HepG2 (cell line): ENCODE results near the gene CNIH3. TPM values are rescaled to one million over a fixed set of nuclear protein-coding genes. Genes with fewer than 3 reads are reported as not detected.

Source experiments
- ATAC-seq: fragments of 200-7000 bp; cut with Tn5 transposase; 3 replicates; pipeline ENCODE4 v1.9.1; 2020; ENCODE audit warnings: mild to moderate bottlenecking, moderate library complexity
- BruUV-seq: library from RNA; stranded (reverse); fragments of 400-500 nt; replicated peaks from 2 replicates; lab custom pipeline; 2021; lab: Mats Ljungman, UMichigan
- CTCF ChIA-PET: fragments of 300-600 bp; formaldehyde crosslinking; extraction: SDS; loops from one replicate; lab custom pipeline; 2021; ENCODE audit warnings: low total read pairs, inconsistent platforms, low intra/inter-chr PET ratio; lab: Yijun Ruan, JAX
- POLR2A ChIA-PET: fragments of 350-600 bp; sonication (Branson Sonifier 250); formaldehyde crosslinking; loops from one replicate; lab custom pipeline; 2020; ENCODE audit warnings: antibody characterized with exemption, inconsistent platforms; lab: Yijun Ruan, JAX
- DNase-seq: peaks from one replicate; pipeline ENCODE4 v3.0.0-alpha.2; 2015; ENCODE audit warnings: low spot score
- FAIRE-seq: peaks from 3 replicates; lab custom pipeline; 2011; peaks lifted over from hg19 to GRCh38; lab: Jason Lieb, UNC
- H2AFZ ChIP-seq: one replicate; pipeline ENCODE4 v1.6.1; 2011; ENCODE audit warnings: low read length, inconsistent platforms
- H3K27ac ChIP-seq: fragments of 300-600 bp; 3 replicates; pipeline ENCODE4 v1.8.0; 2011; ENCODE audit warnings: mixed run types, mild to moderate bottlenecking, mixed read lengths, low read length, inconsistent platforms; ENCODE audit not compliant: insufficient read depth; ENCODE audit errors: extremely low read length
- H3K27me3 ChIP-seq, 2 experiments: fragments of 200-600 bp in 1 of 2; 2 replicates in 1 of 2; 3 replicates in 1 of 2; pipeline versions ENCODE4 v1.6.0 to v1.8.0; 2011; ENCODE audit warnings: low read length in 2 of 2, mild to moderate bottlenecking in 2 of 2, moderate library complexity in 2 of 2, inconsistent platforms in 1 of 2; ENCODE audit not compliant: insufficient read depth in 2 of 2, control insufficient read depth in 1 of 2
- H3K36me3 ChIP-seq, 2 experiments: fragments of 200-600 bp in 1 of 2; replicated peaks in 1 of 2; 2 replicates in 1 of 2; 3 replicates in 1 of 2; pipeline versions ENCODE4 v1.5.1 to v1.8.0; 2011; ENCODE audit warnings: low read length in 2 of 2, inconsistent platforms in 1 of 2; ENCODE audit not compliant: insufficient read depth in 2 of 2, control insufficient read depth in 1 of 2
- H3K4me1 ChIP-seq: 2 replicates; pipeline ENCODE4 v1.5.1; 2012; ENCODE audit warnings: low read length, inconsistent platforms; ENCODE audit not compliant: insufficient read depth
- H3K4me2 ChIP-seq: 2 replicates; pipeline ENCODE4 v1.6.0; 2011; ENCODE audit warnings: low read depth, low read length, inconsistent platforms
- H3K4me3 ChIP-seq, 3 experiments: fragments of 200-600 bp in 1 of 3; sonication (generic), shearing (Covaris generic) in 1 of 3; replicated peaks in 1 of 3; 2 replicates each; pipeline ENCODE4 v1.5.1; 2011 to 2016; ENCODE audit warnings: low read length in 3 of 3, inconsistent platforms in 2 of 3, low read depth in 2 of 3, mild to moderate bottlenecking in 2 of 3, control low read depth in 1 of 3, mixed read lengths in 1 of 3; ENCODE audit not compliant: insufficient read depth in 1 of 3
- H3K79me2 ChIP-seq: one replicate; pipeline ENCODE4 v1.6.1; 2011; ENCODE audit warnings: low read length, inconsistent platforms; ENCODE audit not compliant: insufficient read depth
- H3K9ac ChIP-seq: 2 replicates; pipeline ENCODE4 v1.6.0; 2011; ENCODE audit warnings: mild to moderate bottlenecking, low read depth, low read length, inconsistent platforms; ENCODE audit not compliant: insufficient read depth
- H3K9me3 ChIP-seq: 2 replicates; pipeline ENCODE4 v1.5.1; 2012; ENCODE audit warnings: mild to moderate bottlenecking, low read length
- H4K20me1 ChIP-seq: 2 replicates; pipeline ENCODE4 v1.6.0; 2011; ENCODE audit warnings: inconsistent platforms, mild to moderate bottlenecking, low read length, moderate library complexity; ENCODE audit not compliant: insufficient read depth
- CTCF ChIP-seq: sonication (generic); formaldehyde crosslinking; IDR thresholded peaks from 2 replicates; pipeline ENCODE4 v1.5.0; 2020; ENCODE audit warnings: mild to moderate bottlenecking, missing genetic modification reagents, moderate library complexity
- GFI1 ChIP-seq: sonication (generic); formaldehyde crosslinking; IDR thresholded peaks from 2 replicates; pipeline ENCODE4 v1.5.0; 2020; ENCODE audit warnings: missing genetic modification reagents, mild to moderate bottlenecking, borderline replicate concordance
- PCBP2 ChIP-seq: fragments of 200-400 bp; formaldehyde crosslinking; optimal IDR thresholded peaks from 2 replicates; pipeline ENCODE3; 2018; ENCODE audit warnings: low read length, low read depth; ENCODE audit not compliant: poor library complexity, severe bottlenecking
- RERE ChIP-seq: IDR thresholded peaks from 2 replicates; pipeline ENCODE4 v1.6.1; 2016; ENCODE audit warnings: low read depth, missing genetic modification reagents, missing compliant biosample characterization
- RXRA ChIP-seq: sonication (generic); formaldehyde crosslinking; IDR thresholded peaks from 2 replicates; pipeline ENCODE4 v1.5.1; 2020; ENCODE audit warnings: missing genetic modification reagents
- SAFB2 ChIP-seq: sonication (generic); formaldehyde crosslinking; IDR thresholded peaks from 2 replicates; pipeline ENCODE4 v1.5.1; 2020; ENCODE audit warnings: missing genetic modification reagents, low read depth, mild to moderate bottlenecking, borderline replicate concordance
- SMC3 ChIP-seq: IDR thresholded peaks from 2 replicates; pipeline ENCODE4 v1.6.1; 2011; ENCODE audit warnings: low read length, improper control_type of control experiment
- STAG1 ChIP-seq: sonication (generic); formaldehyde crosslinking; IDR thresholded peaks from 2 replicates; pipeline ENCODE4 v1.4.0; 2020; ENCODE audit warnings: missing genetic modification reagents
- ZNF207 ChIP-seq: fragments of 450-650 bp; IDR thresholded peaks from 2 replicates; pipeline ENCODE4 v1.6.1; 2016; ENCODE audit warnings: antibody characterized with exemption, borderline replicate concordance
- ZNF232 ChIP-seq: sonication (generic); formaldehyde crosslinking; IDR thresholded peaks from 2 replicates; pipeline ENCODE4 v1.4.0; 2020; ENCODE audit warnings: missing genetic modification reagents, borderline replicate concordance
- ZNF362 ChIP-seq: sonication (generic); formaldehyde crosslinking; IDR thresholded peaks from 2 replicates; pipeline ENCODE4 v1.4.0; 2020; ENCODE audit warnings: missing genetic modification reagents, mild to moderate bottlenecking, borderline replicate concordance
- ZNF468 ChIP-seq: sonication (generic); formaldehyde crosslinking; IDR thresholded peaks from 2 replicates; pipeline ENCODE4 v1.8.0; 2022; ENCODE audit warnings: mild to moderate bottlenecking, moderate library complexity, missing genetic modification reagents
- ZNF564 ChIP-seq: sonication (generic); formaldehyde crosslinking; IDR thresholded peaks from 2 replicates; pipeline ENCODE4 v1.8.1; 2023; ENCODE audit warnings: mild to moderate bottlenecking, missing genetic modification reagents
- ZNF772 ChIP-seq: sonication (generic); formaldehyde crosslinking; IDR thresholded peaks from 2 replicates; pipeline ENCODE4 v1.5.0; 2020; ENCODE audit warnings: mild to moderate bottlenecking, missing genetic modification reagents
- WGBS: methylation state at CpG from one replicate; pipeline ENCODE4 v1.1.6; 2017; ENCODE audit warnings: low lambda C conversion rate; 5-methylcytosine and 5-hydroxymethylcytosine counted together
- in situ Hi-C: cut with HindIII; loops from 2 replicates; pipeline ENCODE4 v1.10.0; 2017; ENCODE audit warnings: low pct_unique_long_range_greater_than_20kb; ENCODE audit not compliant: extremely low pct_ligation_motif_present
- intact Hi-C: fragments of 100-400 bp; cut with micrococcal nuclease; formaldehyde crosslinking; loops from one replicate; pipeline ENCODE4 v1.10.0; 2022; ENCODE audit not compliant: unreplicated experiment
- polyA plus RNA-seq, 8 experiments: library from polyadenylated mRNA; depleted of rRNA in 3 of 8; stranded (reverse) in 7 of 8; unstranded in 1 of 8; fragments of >200 nt; fragmentation: Illumina TruSeq in 4 of 8; extraction: Trizol in 4 of 8; gene quantifications; 2 replicates each; pipeline versions ENCODE4 v1.2.1 to v1.2.3, GENCODE V29; 2011 to 2016; ENCODE audit warnings: low read depth in 4 of 8, missing spikeins in 1 of 8, mixed read lengths in 1 of 8; ENCODE audit not compliant: insufficient read depth in 1 of 8
- total RNA-seq, 5 experiments: library from RNA; depleted of rRNA; stranded (reverse); fragments of >200 nt; fragmentation: Illumina TruSeq; extraction: Trizol; gene quantifications; 2 replicates each; pipeline ENCODE4 v1.2.3, GENCODE V29; 2016; ENCODE audit warnings: low read depth in 1 of 5

CNIH3 gene
- total and polyA plus RNA-seq, 2 of the 13 experiments (the other 11 are each of a cell fraction or from before 2014, with no cell fraction given) = 0.36 to 1.1 TPM

GRCh38 chr1:224698015-224698451 is 81.9 kb downstream of the CNIH3 start (continued):
- TF ChIP-seq RERE (CRISPR knock-in tag) (no peak), ZNF468 (CRISPR knock-in tag) (no peak)

- no TSS peak for BruUV-seq
- in situ Hi-C loops = no loop called here
- Histone ChIP-seq H3K79me2 (no peaks in the 10 kb centered on the region), H4K20me1 (no peaks in the 10 kb centered on the region), H3K4me1 (no peaks in the 10 kb centered on the region), H3K9ac (no peak overlapping the region), H2AFZ (no peak overlapping the region), H3K27me3 (no peaks in the 10 kb centered on the region; a peak in 1 of 5 replicates), H3K4me3 (no peak overlapping the region), H3K36me3 (no peaks in the 10 kb centered on the region), H3K9me3 (no peaks in the 10 kb centered on the region), H3K27ac (no peak overlapping the region), H3K4me2 (no peak overlapping the region)
- CTCF ChIA-PET = interaction anchor here (1.8 kb wide), 1 partner anchor 152 kb away, joined by 6 read pairs; no protein-coding TSS in a partner anchor
- FAIRE-seq (no peak), DNase-seq (peak; percentile 19), ATAC-seq (peak; percentile 84)
- intact Hi-C loops = loop anchor here (1.0 kb wide), 3 partner anchors 152 to 225 kb away; no protein-coding TSS in a partner anchor
- 8% methylated on average over 4 of the region's 4 CpGs for WGBS
- POLR2A ChIA-PET = no interaction called here
- TF ChIP-seq ZNF772 (CRISPR knock-in tag) = no peak
- TF ChIP-seq SMC3 = peak; percentile 23; the same call in 1 of the 2 replicates
- no peak for TF ChIP-seq PCBP2
- TF ChIP-seq ZNF564 (CRISPR knock-in tag) = 0 out of 2 replicates have a peak, but pooled peaks have one; percentile 56
- no peak for TF ChIP-seq ZNF207
- peak; percentile 56 for TF ChIP-seq CTCF (CRISPR knock-in tag)
- TF ChIP-seq RXRA (CRISPR knock-in tag) = no peak
- no peak for TF ChIP-seq GFI1 (CRISPR knock-in tag)
- TF ChIP-seq STAG1 = peak; percentile 50
- TF ChIP-seq ZNF232 = no peak
- TF ChIP-seq SAFB2 (CRISPR knock-in tag) = no peak
- peak; percentile 75; the same call in 1 of the 2 replicates for TF ChIP-seq ZNF362 (CRISPR knock-in tag)
These were observed 84.9 kb downstream of the CNIH3 start for GRCh38 chr1:224700918-224701531.
